ENCODE data around the gene ADORA2A.

The ADORA2A gene

GRCh38 chr22:24427500-24428164 lies at the start of gene ADORA2A:
Gene ADORA2A (plus strand): TSS chr22:24427599. CDS start chr22:24433405, 5,806 bp downstream.
- peak; percentile 87 for DNase-seq

GRCh38 chr22:24379536-24379935 lies 47.9 kb upstream of the ADORA2A start:
- peak; percentile 8 for DNase-seq

GRCh38 chr22:24380220-24380904 lies 47.0 kb upstream of the ADORA2A start:
- DNase-seq = no peak

- no peak for DNase-seq
These were observed 46.5 kb upstream of the ADORA2A start for GRCh38 chr22:24380905-24381230.

- no peak for DNase-seq
These were observed 44.3 kb upstream of the ADORA2A start for GRCh38 chr22:24383061-24383460.

GRCh38 chr22:24384131-24384530 lies 43.3 kb upstream of the ADORA2A start:
- no peak for DNase-seq

- no peak for DNase-seq
These were observed 40.4 kb upstream of the ADORA2A start for GRCh38 chr22:24386937-24387471.

- no peak for DNase-seq
These were observed 37.7 kb upstream of the ADORA2A start for GRCh38 chr22:24389680-24390079.

GRCh38 chr22:24390156-24390555 lies 37.2 kb upstream of the ADORA2A start:
- no peak for DNase-seq

- DNase-seq = no peak
These were observed 36.8 kb upstream of the ADORA2A start for GRCh38 chr22:24390576-24390975.

GRCh38 chr22:24391836-24392217 lies 35.6 kb upstream of the ADORA2A start:
- DNase-seq = no peak

GRCh38 chr22:24392218-24392931 lies 35.0 kb upstream of the ADORA2A start:
- DNase-seq = no peak

- no peak for DNase-seq
These were observed 34.3 kb upstream of the ADORA2A start for GRCh38 chr22:24393012-24393559.

GRCh38 chr22:24393848-24394247 lies 33.6 kb upstream of the ADORA2A start:
- DNase-seq = no peak

GRCh38 chr22:24394254-24394653 lies 33.1 kb upstream of the ADORA2A start:
- DNase-seq = no peak

GRCh38 chr22:24398409-24398808 lies 29.0 kb upstream of the ADORA2A start:
- no peak for DNase-seq

GRCh38 chr22:24400034-24400725 lies 27.2 kb upstream of the ADORA2A start:
- DNase-seq = no peak

GRCh38 chr22:24400726-24401596 lies 26.4 kb upstream of the ADORA2A start:
- DNase-seq = peak; percentile 25

GRCh38 chr22:24401931-24402367 lies 25.4 kb upstream of the ADORA2A start:
- DNase-seq = no peak

GRCh38 chr22:24402460-24403192 lies 24.8 kb upstream of the ADORA2A start:
- DNase-seq = peak; percentile 23

- no peak for DNase-seq
These were observed 24.1 kb upstream of the ADORA2A start for GRCh38 chr22:24403346-24403745.

Data from CD4-positive, alpha-beta T cell treated with Interleukin-17A for 1 hour (primary cell).